Measurements from ENCODE around the gene ABCA2. TPM values are rescaled to one million over a fixed set of nuclear protein-coding genes. Genes with fewer than 3 reads are reported as not detected.
A peak's percentile ranks its signal among the peaks of the same experiment; 100 is the strongest.

The ABCA2 gene
- total RNA-seq, 4 donors from 2014 or later, result 136 to 291 (median 196) TPM

- peak within 1 kb of the TSS in 2 of 4 donors; percentile 5 to 66 for H3K27ac ChIP-seq
- H3K4me1 ChIP-seq, result peaks cover 0 to 52% (median 41%) of the 10 kb centered on the region in 4 donors
- peaks cover 0 to 1% (median 0%) of the 10 kb centered on the region in 3 donors for H3K36me3 ChIP-seq
- 52 to 63% methylated on average over 10 to 16 of the region's 16 CpGs for WGBS, 2 donors
- H3K27me3 ChIP-seq, result no peaks in the 10 kb centered on the region
- H3K9me3 ChIP-seq, result no peaks in the 10 kb centered on the region
- peak within 1 kb of the TSS in 1 of 4 donors; percentile 4 for H3K4me3 ChIP-seq
- no peak for DNase-seq (ENCODE audit: low spot score in 2 of 2)
- TF ChIP-seq CTCF (IDR thresholded peaks at IDR 0.05), result no peak
- no peak for TF ChIP-seq EP300 (IDR thresholded peaks at IDR 0.05)
- no peak for TF ChIP-seq POLR2A (IDR thresholded peaks at IDR 0.05)
These were observed 4.0 kb upstream of the ABCA2 start, which contains the start of gene FUT7 for GRCh38 chr9:137031904-137032640. Gene FUT7, minus strand, starts transcription at chr9:137032088. Its CDS starts 97 bp downstream, at chr9:137031991.

- no peak for DNase-seq (ENCODE audit: low spot score in 2 of 2)
- TF ChIP-seq CTCF (IDR thresholded peaks at IDR 0.05), result no peak
- H3K4me1 ChIP-seq, result peaks cover 0 to 64% (median 53%) of the 10 kb centered on the region in 4 donors
- H3K4me3 ChIP-seq, result no peak overlapping the region
- peak overlapping the region in 1 of 4 donors; percentile 87 for H3K27ac ChIP-seq
- 87 to 89% methylated on average over 40 to 60 of the region's 65 CpGs for WGBS, 2 donors
- no peaks in the 10 kb centered on the region for H3K9me3 ChIP-seq
- H3K36me3 ChIP-seq, result no peaks in the 10 kb centered on the region
- H3K27me3 ChIP-seq, result no peaks in the 10 kb centered on the region
These were observed 2.8 kb upstream of the ABCA2 start for GRCh38 chr9:137030538-137031527.

- no peaks in the 10 kb centered on the region for H3K27me3 ChIP-seq
These were observed 2.0 kb upstream of the ABCA2 start for GRCh38 chr9:137030006-137030405.

GRCh38 chr9:137029058-137029936 lies 1.3 kb upstream of the ABCA2 start:
- H3K9me3 ChIP-seq, result no peaks in the 10 kb centered on the region
- peak overlapping the region in 3 of 4 donors; percentile 63 to 74 (median 68) for H3K4me3 ChIP-seq
- H3K36me3 ChIP-seq, result no peaks in the 10 kb centered on the region
- TF ChIP-seq CTCF (IDR thresholded peaks at IDR 0.05) (peak; percentile 83 to 96 (median 92)), EP300 (IDR thresholded peaks at IDR 0.05) (no peak)
- 33 to 37% methylated on average over 17 to 19 of the region's 19 CpGs for WGBS, 2 donors
- no peaks in the 10 kb centered on the region for H3K27me3 ChIP-seq
- peak overlapping the region; percentile 73 to 93 (median 84) for H3K27ac ChIP-seq
- peaks cover 0 to 64% (median 50%) of the 10 kb centered on the region in 4 donors for H3K4me1 ChIP-seq
- peak; percentile 64 to 78 for DNase-seq (ENCODE audit: low spot score in 2 of 2)

More at GRCh38 chr9:137030006-137030405, 2.0 kb upstream of the ABCA2 start:
- Histone ChIP-seq H3K9me3 (no peaks in the 10 kb centered on the region), H3K4me1 (peaks cover 0 to 64% (median 54%) of the 10 kb centered on the region in 4 donors), H3K4me3 (no peak overlapping the region), H3K27ac (peak overlapping the region in 2 of 4 donors; percentile 87 to 93), H3K36me3 (no peaks in the 10 kb centered on the region)
- 57 to 76% methylated on average over 8 to 12 of the region's 15 CpGs for WGBS, 2 donors
- TF ChIP-seq POLR2A (IDR thresholded peaks at IDR 0.05) (no peak), CTCF (IDR thresholded peaks at IDR 0.05) (no peak), EP300 (IDR thresholded peaks at IDR 0.05) (no peak)
- DNase-seq (ENCODE audit: low spot score in 2 of 2), result no peak
